Measurements from ENCODE around the gene BBS12.

BBS12 gene

GRCh38 chr4:122692641-122693520 lies 39.6 kb upstream of the BBS12 start:
- DNase-seq (ENCODE audit: insufficient read length, low spot score) (no peak), FAIRE-seq (no peak)
- TF ChIP-seq CTCF (IDR thresholded peaks at IDR 0.05; ENCODE audit: insufficient read depth, missing control alignments) = no peak

DNA sequence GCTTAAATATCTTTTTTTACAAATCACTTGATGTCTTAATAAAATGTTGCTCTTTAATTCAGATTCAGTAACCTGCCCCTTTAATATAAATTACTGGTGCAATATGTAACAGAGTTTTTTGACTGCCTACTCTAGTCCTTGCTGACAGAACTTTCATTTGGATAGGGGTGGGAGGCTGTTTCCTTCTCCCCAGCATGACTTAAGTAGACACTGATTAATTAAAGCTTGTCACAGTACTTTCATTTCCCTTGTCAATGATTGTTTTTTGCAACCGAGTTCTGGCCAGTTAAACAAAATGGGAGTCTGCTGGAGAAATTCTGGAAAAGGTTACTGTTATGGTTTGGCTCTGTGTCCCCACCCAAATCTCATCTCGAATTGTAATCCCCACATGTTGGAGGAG lies 37.3 kb upstream of the BBS12 start:
- FAIRE-seq (no peak), DNase-seq (ENCODE audit: insufficient read length, low spot score) (no peak)
- no peak for TF ChIP-seq CTCF (IDR thresholded peaks at IDR 0.05; ENCODE audit: insufficient read depth, missing control alignments)

GRCh38 chr4:122700178-122700725 lies 32.3 kb upstream of the BBS12 start:
- DNase-seq (ENCODE audit: insufficient read length, low spot score) (no peak), FAIRE-seq (no peak)
- no peak for TF ChIP-seq CTCF (IDR thresholded peaks at IDR 0.05; ENCODE audit: insufficient read depth, missing control alignments)

DNA sequence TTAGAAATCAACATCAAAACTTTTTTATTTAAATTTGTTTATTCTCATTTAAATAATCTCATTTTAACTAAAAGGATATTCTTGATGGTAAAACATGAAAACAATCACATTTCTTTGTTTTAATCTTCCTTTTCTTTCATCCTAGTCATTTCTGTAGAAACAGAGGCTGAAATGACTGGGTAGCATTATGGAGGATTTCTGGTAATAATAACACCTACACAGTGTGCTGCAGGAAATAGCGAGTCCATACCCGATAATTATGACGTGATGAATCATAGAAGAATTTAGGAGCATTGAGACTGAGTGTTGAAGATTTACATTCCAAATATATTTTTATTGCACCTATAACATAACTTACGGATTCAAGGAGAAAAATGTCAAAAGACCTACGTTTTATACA lies 31.4 kb upstream of the BBS12 start:
- DNase-seq (ENCODE audit: insufficient read length, low spot score) (no peak), FAIRE-seq (no peak)
- no peak for TF ChIP-seq CTCF (IDR thresholded peaks at IDR 0.05; ENCODE audit: insufficient read depth, missing control alignments)

DNA sequence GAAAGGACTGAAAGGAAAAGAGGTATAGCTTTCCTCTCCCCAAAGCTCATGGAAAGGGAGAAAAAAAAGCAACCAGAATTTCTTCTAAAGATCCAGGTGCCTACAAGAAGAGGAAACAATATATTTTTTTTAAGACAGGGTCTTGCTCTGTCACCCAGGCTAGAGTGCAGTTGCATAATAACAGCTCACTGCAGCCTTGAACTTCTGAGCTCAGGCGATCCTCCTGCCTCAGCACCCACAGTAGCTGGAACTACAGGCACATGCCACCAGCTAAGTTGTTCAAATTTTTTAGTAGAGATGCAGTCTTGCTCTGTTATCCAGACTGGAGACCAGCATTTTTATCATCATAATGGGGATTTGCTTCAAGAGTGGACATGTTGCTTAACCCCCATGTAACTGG lies 30.5 kb upstream of the BBS12 start:
- no peak for TF ChIP-seq CTCF (IDR thresholded peaks at IDR 0.05; ENCODE audit: insufficient read depth, missing control alignments)
- FAIRE-seq (no peak), DNase-seq (ENCODE audit: insufficient read length, low spot score) (no peak)

DNA sequence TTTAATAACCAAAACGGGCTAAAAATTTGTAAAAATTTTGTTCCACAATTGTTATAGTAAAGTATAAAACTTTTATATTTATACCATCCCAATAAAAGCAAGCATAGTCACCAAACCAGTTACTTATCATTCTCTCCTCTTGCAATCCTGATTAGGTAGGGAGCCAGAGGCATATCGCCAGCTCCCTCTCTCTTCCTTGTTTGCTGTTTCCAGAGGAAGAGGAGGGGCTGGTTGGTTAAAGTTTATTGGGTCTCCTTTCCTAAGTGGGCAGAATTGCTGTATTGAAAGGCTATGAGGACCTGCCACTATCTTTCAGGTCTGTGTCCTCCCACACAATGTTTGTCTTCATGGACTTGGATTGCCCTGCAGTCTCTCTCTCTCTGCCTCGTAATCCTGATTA lies 29.6 kb upstream of the BBS12 start:
- FAIRE-seq (no peak), DNase-seq (ENCODE audit: insufficient read length, low spot score) (no peak)
- TF ChIP-seq CTCF (IDR thresholded peaks at IDR 0.05; ENCODE audit: insufficient read depth, missing control alignments) = no peak

DNA sequence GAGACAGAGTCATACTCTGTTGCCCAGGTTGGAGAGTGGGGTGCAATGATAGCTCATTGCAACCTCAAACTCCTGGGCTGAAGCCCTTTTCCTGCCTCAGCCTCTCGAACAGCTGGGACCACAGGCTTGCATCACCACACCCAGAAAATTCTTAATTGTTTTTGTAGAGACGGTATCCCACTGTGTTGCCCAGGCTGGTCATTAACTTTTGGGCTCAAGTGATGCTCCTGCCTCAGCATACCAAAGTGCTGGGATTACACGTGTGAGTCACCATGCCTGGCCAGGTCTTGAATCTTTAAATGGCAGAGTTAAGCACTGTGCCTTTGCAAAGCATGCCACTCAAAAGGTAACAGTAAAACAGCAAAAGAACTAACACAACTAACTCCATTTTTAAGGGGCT lies 28.6 kb upstream of the BBS12 start:
- FAIRE-seq (no peak), DNase-seq (ENCODE audit: insufficient read length, low spot score) (no peak)
- TF ChIP-seq CTCF (IDR thresholded peaks at IDR 0.05; ENCODE audit: insufficient read depth, missing control alignments) = no peak
